IPS DF 4.7 (cell line): ENCODE measurements around the gene ZNF654.
A peak's percentile ranks its signal among the peaks of the same experiment; 100 is the strongest.
"Not testable (repeated sequence)": the region's sequence is repeated elsewhere in the genome, so short reads cannot be mapped to it uniquely, and the experiment has no call there.

Source experiments
- DNase-seq: peaks from one replicate; pipeline ENCODE4 v3.0.0-alpha.2; 2013; ENCODE audit warnings: low spot score; ENCODE audit errors: extremely low read depth

ZNF654 gene

DNA sequence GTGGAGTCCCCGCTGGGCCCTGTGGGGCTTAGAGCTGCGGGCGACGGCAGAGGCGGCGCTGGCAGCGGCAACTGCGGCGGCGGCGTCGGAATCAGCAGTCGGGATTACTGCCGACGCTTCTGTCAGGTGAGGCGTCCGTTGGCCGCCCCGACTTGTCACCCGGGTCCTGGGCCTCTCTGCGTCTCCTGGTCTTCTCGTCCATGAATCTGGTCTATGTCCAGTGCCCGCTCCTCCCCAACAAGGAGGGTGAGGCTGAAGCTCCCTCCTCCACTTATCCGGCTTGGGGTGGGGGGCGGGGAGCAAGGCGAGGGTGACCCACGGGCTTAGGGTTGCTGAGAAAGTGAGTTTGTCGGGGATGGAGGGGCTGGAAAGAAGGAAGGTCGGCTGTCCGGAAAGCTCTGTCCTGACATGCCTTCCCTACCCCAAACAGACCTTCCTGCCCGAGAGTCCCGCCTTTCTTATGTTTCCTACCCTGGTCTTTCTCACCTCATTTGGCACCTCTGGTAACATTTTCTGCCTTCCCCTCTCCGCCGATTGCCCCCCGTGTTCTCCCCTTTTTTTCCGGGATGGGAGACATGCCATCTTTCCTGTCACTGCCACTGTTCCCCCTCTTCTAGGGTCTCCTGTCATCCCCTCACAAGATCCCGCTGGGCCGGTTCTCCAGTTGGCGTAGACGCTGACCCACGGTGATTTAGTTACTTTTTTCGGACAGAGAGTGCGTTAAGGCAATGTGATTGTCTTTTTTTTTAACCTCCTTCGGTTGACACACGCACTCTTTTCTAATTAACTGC lies 520 bp downstream of the ZNF654 start:
- no peak for DNase-seq

GRCh38 chr3:88061746-88062145 lies 2.7 kb downstream of the ZNF654 start:
- DNase-seq = no peak

GRCh38 chr3:88075072-88075471 lies 16.0 kb downstream of the ZNF654 start:
- no peak for DNase-seq

DNA sequence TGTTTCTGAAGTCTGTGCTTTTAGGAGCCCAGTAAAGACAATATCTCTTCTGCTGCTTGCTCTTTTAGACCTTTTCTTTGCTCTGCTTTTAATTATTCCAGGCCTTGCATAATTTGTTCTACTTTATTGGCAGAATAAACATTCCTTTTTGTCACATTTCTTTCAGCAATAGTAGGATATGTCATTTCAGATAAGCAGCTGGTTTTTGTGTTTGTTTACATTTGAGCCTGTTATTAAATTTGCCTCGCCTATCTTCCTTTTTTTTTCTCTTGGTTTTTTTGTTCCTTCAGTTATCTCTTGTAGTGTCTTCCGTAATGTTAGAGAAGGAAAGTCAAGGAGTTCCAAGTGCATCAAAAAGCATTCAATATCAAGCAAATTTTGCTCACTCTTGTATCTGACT lies 16.4 kb downstream of the ZNF654 start:
- no peak for DNase-seq

DNA sequence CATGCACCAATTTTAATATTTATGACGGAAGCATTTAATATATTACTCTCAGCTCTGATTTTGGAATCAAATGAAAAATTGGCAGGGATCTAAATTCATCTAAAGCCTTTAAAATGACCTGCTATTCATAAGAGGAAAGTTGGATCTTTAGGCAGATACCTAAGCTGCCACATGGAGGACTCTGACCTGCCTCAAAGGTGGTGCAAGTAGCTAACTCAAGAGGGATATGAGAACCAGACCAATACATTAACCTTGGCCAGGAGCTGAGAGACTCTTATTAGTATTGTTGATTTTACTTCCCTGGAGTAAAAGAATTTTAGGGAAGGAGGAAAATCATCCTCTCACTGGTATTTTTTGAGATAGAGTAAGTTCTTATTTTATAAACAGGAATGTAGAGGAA lies 17.7 kb downstream of the ZNF654 start:
- DNase-seq = no peak

DNA sequence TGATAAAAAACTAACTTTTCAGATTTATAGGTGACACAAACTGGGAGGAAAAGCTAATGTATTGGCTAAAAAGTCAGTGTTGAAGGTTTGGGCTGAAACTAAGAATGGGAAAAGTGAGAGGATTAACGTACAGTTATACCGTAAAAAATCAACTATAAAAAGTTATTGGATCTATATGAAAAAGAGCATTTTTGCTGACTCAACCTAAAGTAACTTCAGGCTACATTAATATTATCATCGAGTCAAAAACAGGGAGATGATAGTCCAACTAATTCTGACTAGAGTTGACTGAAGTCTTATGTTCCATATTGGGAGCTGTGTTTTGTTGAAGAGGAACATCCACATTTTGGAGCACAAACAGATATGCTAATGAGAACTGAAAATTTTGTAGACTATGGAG lies 19.9 kb downstream of the ZNF654 start:
- no peak for DNase-seq

DNA sequence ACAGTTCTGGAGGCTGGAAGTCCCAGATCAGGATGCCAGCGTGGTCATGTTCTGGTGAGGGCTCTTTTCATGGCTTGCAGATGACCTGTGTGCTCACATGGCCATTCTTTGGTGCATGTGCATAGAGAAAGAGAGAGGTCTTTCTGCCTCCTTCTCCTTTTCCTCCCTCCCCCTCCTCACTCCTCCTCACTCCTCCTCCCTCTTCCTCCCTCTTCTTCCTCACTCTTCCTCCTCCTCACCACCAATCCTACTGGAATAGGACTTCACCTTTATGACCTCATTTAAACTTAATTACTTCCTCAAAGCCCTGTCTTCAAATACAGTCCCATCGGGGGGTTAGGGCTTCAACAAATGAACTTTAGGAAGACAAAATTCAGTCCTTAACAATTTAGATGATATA lies 23.8 kb downstream of the ZNF654 start:
- no peak for DNase-seq

DNA sequence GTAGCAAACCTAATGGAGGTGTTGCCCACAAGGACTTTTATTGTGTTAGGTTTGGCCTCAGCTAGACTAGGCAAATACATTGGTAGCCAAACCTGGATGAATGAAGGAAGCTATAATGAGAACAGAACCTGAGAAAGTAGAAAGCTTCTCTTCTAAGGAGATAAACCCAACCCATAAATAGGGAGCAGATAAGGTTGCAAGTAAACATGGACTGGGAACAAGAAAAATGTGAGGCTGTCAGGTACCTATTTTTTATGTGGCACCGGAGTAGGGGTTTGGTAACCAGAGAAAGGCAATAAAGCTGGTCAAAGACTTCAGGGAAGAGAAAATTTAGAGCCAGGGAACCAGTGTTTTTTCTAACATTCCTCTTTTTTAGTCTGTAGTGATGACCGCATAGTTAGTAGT lies 25.0 kb downstream of the ZNF654 start:
- no peak for DNase-seq

DNA sequence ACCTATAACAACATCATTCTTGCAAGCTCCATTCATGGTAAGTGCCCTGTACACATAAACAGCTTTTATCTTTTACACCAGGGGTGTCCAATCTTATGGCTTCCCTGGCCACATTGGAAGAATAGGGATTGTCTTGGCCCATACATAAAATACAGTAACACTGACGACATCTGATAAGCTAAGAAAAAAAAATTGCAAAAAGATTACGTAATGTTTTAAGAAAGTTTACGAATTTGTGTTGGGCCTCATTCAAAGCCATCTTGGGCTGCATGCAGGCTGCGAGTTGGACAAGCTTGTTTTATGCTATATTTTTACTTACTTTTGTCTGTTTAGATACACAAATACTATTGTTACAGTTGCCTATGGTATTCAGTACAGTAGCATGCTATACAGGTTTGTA lies 31.6 kb downstream of the ZNF654 start:
- DNase-seq = no peak

DNA sequence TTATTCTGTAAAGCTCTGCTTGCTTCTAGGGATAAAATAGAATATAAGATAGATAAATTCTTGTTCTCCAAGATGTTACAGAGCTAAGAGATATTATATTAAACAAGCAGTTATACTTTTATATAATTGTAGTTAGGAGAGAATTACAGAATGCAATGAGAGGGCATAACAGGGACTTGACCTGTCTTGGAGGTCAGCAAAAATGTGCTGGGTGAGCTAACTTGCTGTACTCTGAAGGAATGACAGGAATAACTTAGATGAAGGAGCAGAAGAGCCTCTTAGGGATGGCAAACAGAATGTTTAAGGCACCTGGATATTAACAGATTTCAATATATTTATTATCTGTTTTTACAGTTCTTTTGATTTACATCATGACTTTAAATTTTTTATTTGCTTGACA lies 33.2 kb downstream of the ZNF654 start:
- DNase-seq = no peak

- DNase-seq = no peak
These were observed 34.2 kb downstream of the ZNF654 start for GRCh38 chr3:88093266-88093665.

- no peak for DNase-seq
These were observed 42.1 kb downstream of the ZNF654 start for GRCh38 chr3:88101142-88101541.

DNA sequence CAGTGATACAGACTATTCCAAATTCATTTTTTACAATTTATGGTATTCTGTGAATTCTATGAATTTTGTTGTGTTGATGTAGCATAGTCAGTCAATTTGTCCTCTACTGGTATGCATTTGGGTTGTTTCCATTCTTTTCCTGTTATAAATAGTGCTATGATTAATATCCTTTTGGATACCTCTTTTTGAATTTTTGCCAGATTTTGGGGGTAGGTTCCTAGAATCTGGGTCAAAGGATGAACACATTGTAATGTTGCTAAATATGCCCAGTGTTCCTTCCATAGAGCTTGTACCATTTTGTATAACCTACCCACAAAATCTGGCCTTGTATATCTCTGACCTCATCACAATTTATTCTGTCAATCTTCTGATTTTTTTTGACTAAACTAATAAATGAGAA lies 46.3 kb downstream of the ZNF654 start:
- no peak for DNase-seq

DNA sequence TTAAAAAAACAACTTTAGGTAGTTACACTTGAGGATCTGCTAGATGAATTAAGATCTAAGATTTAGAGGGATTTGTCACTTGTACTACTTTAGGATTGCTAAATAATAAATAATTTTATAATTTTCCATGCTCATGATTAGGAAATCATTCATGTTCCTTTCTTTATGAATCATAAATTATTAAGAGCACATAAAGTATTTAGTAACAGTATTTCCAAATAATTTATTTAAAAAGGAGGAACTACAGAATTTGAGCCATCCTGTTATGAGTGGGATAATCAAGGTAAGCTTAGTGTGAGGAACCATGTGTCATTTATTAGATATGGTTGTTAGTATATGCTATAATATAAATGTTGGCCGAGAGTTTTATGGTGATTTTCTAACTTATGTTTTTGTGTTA lies 53.2 kb downstream of the ZNF654 start:
- DNase-seq = no peak

- peak; percentile 68 for DNase-seq
These were observed 54.5 kb downstream of the ZNF654 start for GRCh38 chr3:88113311-88114162.

GRCh38 chr3:88114878-88115549 lies 56.0 kb downstream of the ZNF654 start:
- no peak for DNase-seq

DNA sequence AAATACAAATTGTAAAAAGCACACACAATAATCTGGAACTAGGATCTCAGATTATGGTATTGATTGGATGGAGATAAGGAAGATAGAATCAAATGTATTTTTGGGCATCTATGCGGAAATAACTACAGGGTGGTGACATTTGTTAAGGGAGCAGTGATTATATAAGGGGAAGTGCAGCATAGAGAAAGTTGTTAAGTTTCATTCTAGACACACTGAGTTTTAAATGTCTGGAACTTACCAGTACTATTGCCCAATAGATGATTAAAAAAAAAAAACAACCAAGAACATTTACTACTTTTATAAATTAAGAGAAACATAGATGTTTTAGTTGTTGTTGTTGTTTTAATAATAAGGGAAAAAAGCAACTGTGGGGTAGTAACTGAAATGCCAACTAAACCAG lies 58.6 kb downstream of the ZNF654 start:
- DNase-seq = no peak

DNA sequence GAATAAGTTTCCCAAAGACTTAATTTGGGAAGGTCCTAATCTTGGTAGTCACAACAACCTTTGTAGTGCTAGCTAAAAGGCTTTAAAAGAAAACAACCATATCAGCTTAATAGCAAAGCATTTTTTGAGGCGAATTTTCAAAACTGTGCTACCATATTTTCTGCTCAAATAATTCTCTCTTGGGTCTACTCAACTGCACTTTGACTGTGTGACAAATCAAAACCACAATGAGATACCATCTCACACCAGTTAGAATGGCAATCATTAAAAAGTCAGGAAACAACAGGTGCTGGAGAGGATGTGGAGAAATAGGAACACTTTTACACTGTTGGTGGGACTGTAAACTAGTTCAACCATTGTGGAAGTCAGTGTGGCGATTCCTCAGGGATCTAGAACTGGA lies 59.5 kb downstream of the ZNF654 start:
- DNase-seq = not testable (repeated sequence)

DNA sequence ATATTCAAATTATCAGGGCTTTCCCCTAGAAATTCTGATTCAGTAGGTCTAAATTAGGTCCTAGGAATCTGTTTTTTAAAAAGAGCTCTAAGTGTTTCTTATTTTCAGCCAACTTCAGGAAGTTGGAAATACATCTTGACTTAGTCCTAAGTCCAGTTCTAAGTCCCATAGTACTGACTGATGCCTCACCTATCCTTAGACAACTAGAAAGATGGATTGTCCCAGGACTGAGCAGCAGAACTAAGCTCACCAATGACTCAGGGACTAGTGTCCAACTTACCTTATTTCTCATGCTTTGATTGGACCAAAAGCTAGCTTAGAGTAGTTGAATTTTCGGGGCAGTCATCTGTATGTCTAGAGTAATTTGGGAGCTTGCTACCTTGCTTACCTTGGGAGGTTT lies 64.5 kb downstream of the ZNF654 start:
- DNase-seq = no peak

GRCh38 chr3:88131695-88132094 lies 72.6 kb downstream of the ZNF654 start:
- DNase-seq = no peak

GRCh38 chr3:88132894-88133293 lies 73.8 kb downstream of the ZNF654 start:
- no peak for DNase-seq

GRCh38 chr3:88133711-88134263 lies 74.7 kb downstream of the ZNF654 start:
- DNase-seq = no peak
